A549 (cell line): ENCODE measurements around the gene DHX58. TPM values are rescaled to one million over a fixed set of nuclear protein-coding genes. Genes with fewer than 3 reads are reported as not detected.

ENCODE experiments used
- ATAC-seq, 2 experiments: fragments of 200-7000 bp in 1 of 2; fragments of >200 bp in 1 of 2; cut with Nextera tagmentation in 1 of 2; cut with Tn5 transposase in 1 of 2; 3 replicates each; pipeline versions ENCODE4 v1.8.0 to v1.9.1; 2018 to 2020; ENCODE audit warnings: mild to moderate bottlenecking in 1 of 2, moderate library complexity in 1 of 2
- CTCF ChIA-PET: fragments of 300-600 bp; sonication (Branson Sonifier 250); formaldehyde crosslinking; extraction: SDS; loops from one replicate; lab custom pipeline; 2021; ENCODE audit warnings: antibody characterized with exemption, inconsistent platforms; lab: Yijun Ruan, JAX
- POLR2A ChIA-PET: fragments of 350-600 bp; formaldehyde crosslinking; extraction: SDS; loops from one replicate; lab custom pipeline; 2021; ENCODE audit warnings: antibody characterized with exemption, inconsistent platforms; lab: Yijun Ruan, JAX
- DNase-seq, 2 experiments: peaks; one replicate each; pipeline versions ENCODE4 v3.0.0 to v3.0.0-alpha.2; 2011 to 2016; ENCODE audit warnings: low read depth in 1 of 2, low spot score in 1 of 2
- FAIRE-seq: peaks from 2 replicates; lab custom pipeline; 2011; peaks lifted over from hg19 to GRCh38; lab: Jason Lieb, UNC
- H3K27ac ChIP-seq, 2 experiments: fragments of >200 bp; sonication (Bioruptor Twin); formaldehyde crosslinking; 3 replicates each; pipeline ENCODE4 v1.5.1; 2016 to 2017
- H3K4me1 ChIP-seq: fragments of >200 bp; sonication (Bioruptor Twin); formaldehyde crosslinking; 3 replicates; pipeline ENCODE4 v1.6.1; 2016
- H3K4me2 ChIP-seq: fragments of >200 bp; sonication (Bioruptor Twin); formaldehyde crosslinking; 3 replicates; pipeline ENCODE4 v1.6.1; 2016
- H3K4me3 ChIP-seq: fragments of >200 bp; sonication (Bioruptor Twin); formaldehyde crosslinking; 3 replicates; pipeline ENCODE4 v1.5.1; 2016
- H3K9me3 ChIP-seq: fragments of >200 bp; sonication (Bioruptor Twin); formaldehyde crosslinking; 3 replicates; pipeline ENCODE4 v1.6.1; 2016
- CHD2 ChIP-seq: fragments of 150-350 bp; IDR thresholded peaks from 2 replicates; pipeline ENCODE4 v1.6.1; 2014; ENCODE audit warnings: low read length; ENCODE audit not compliant: partially characterized antibody
- CHD4 ChIP-seq: fragments of 200-600 bp; sonication (generic); IDR thresholded peaks from 2 replicates; pipeline ENCODE4 v1.6.1; 2016; ENCODE audit warnings: antibody characterized with exemption, mild to moderate bottlenecking, borderline replicate concordance
- FOSB ChIP-seq: fragments of 250-450 bp; sonication (Bioruptor Pico); IDR thresholded peaks from 2 replicates; pipeline ENCODE4 v1.5.0; 2020; ENCODE audit warnings: mild to moderate bottlenecking, moderate library complexity
- FOXS1 ChIP-seq: fragments of 250-450 bp; sonication (Bioruptor Pico); IDR thresholded peaks from 2 replicates; pipeline ENCODE4 v1.5.0; 2020; ENCODE audit warnings: mild to moderate bottlenecking, moderate library complexity
- HOXA7 ChIP-seq: fragments of 250-450 bp; sonication (Bioruptor Pico); IDR thresholded peaks from 2 replicates; pipeline ENCODE4 v1.5.0; 2020; ENCODE audit warnings: mild to moderate bottlenecking, moderate library complexity
- HOXB13 ChIP-seq: fragments of 250-450 bp; sonication (Bioruptor Pico); IDR thresholded peaks from 2 replicates; pipeline ENCODE4 v1.5.0; 2020; ENCODE audit warnings: low read depth, mild to moderate bottlenecking, moderate library complexity
- KDM1A ChIP-seq: fragments of 200-600 bp; sonication (generic); IDR thresholded peaks from 2 replicates; pipeline ENCODE4 v1.6.1; 2016; ENCODE audit warnings: low read depth, mild to moderate bottlenecking
- MAFK ChIP-seq: fragments of 450-650 bp; IDR thresholded peaks from 2 replicates; pipeline ENCODE4 v1.6.1; 2014; ENCODE audit not compliant: partially characterized antibody
- NFE2L2 ChIP-seq: fragments of 150-350 bp; conservative IDR thresholded peaks from 2 replicates; pipeline ENCODE4 v1.6.1; 2014; ENCODE audit warnings: low read length
- NPAS2 ChIP-seq: fragments of 250-450 bp; sonication (Bioruptor Pico); IDR thresholded peaks from 2 replicates; pipeline ENCODE4 v1.8.0; 2022; ENCODE audit warnings: mild to moderate bottlenecking, moderate library complexity, borderline replicate concordance
- NR3C1 ChIP-seq: fragments of >200 bp; sonication (Bioruptor Twin); formaldehyde crosslinking; IDR thresholded peaks from 3 replicates; pipeline ENCODE4 v1.6.1; 2017
- POLR2A ChIP-seq: IDR thresholded peaks from 2 replicates; pipeline ENCODE4 v1.6.1; 2012; ENCODE audit warnings: mild to moderate bottlenecking, low read length
- RARB ChIP-seq: fragments of 250-450 bp; sonication (Bioruptor Pico); IDR thresholded peaks from 2 replicates; pipeline ENCODE4 v1.8.0; 2021; ENCODE audit warnings: mild to moderate bottlenecking, moderate library complexity
- SMC3 ChIP-seq: fragments of >200 bp; sonication (Bioruptor Twin); formaldehyde crosslinking; IDR thresholded peaks from 3 replicates; pipeline ENCODE4 v1.6.1; 2018; ENCODE audit warnings: inconsistent platforms
- SREBF2 ChIP-seq: fragments of 450-650 bp; IDR thresholded peaks from 2 replicates; pipeline ENCODE4 v1.6.1; 2014; ENCODE audit warnings: mild to moderate bottlenecking, moderate library complexity
- ZFP36 ChIP-seq: fragments of 450-650 bp; IDR thresholded peaks from 2 replicates; pipeline ENCODE4 v1.6.1; 2014; ENCODE audit warnings: borderline replicate concordance; ENCODE audit not compliant: partially characterized antibody
- ZSCAN20 ChIP-seq: fragments of 250-450 bp; sonication (Bioruptor Pico); IDR thresholded peaks from 2 replicates; pipeline ENCODE4 v1.8.0; 2022; ENCODE audit warnings: mild to moderate bottlenecking, moderate library complexity
- WGBS: methylation state at CpG from one replicate; pipeline ENCODE4 v1.1.6; 2017; ENCODE audit errors: missing lambda C conversion rate; 5-methylcytosine and 5-hydroxymethylcytosine counted together
- polyA minus RNA-seq: library from RNA; depleted of rRNA, polyadenylated mRNA; stranded (reverse); fragments of >200 nt; gene quantifications from 2 replicates; pipeline ENCODE4 v1.2.3, GENCODE V29; 2011; rRNA and poly(A)+ RNA removed
- polyA plus RNA-seq, 4 experiments: library from polyadenylated mRNA; depleted of rRNA in 3 of 4; stranded (reverse); fragments of >200 nt; fragmentation: RNase III in 1 of 4; extraction: RNeasy Plus Mini Kit Qiagen cat#74134 plus additional on column Dnase treatment in 1 of 4; gene quantifications; 2 replicates in 3 of 4; 3 replicates in 1 of 4; pipeline ENCODE4 v1.2.3, GENCODE V29; 2011 to 2017
- TF ChIP-seq, protein P1 (sequence below): fragments of 450-650 bp; IDR thresholded peaks from 2 replicates; pipeline ENCODE4 v1.6.1; 2014; ENCODE audit warnings: antibody characterized with exemption
- TF ChIP-seq, protein P2 (sequence below): fragments of >200 bp; sonication (Bioruptor Twin); formaldehyde crosslinking; IDR thresholded peaks from 3 replicates; pipeline ENCODE4 v1.5.1; 2016
- TF ChIP-seq, protein P3 (sequence below): fragments of >200 bp; sonication (Bioruptor Twin); formaldehyde crosslinking; IDR thresholded peaks from 2 replicates; pipeline ENCODE4 v1.6.1; 2016
- TF ChIP-seq, protein P4 (sequence below): fragments of 200-600 bp; sonication (generic); IDR thresholded peaks from 2 replicates; pipeline ENCODE4 v1.6.1; 2016; ENCODE audit warnings: antibody characterized with exemption, mild to moderate bottlenecking, moderate library complexity

DHX58 gene
- polyA plus RNA-seq (2011; rRNA removed) (0.59 and 0.70 TPM in 2 replicates), polyA plus RNA-seq (2017; fragmentation: RNase III; extraction: RNeasy Plus Mini Kit Qiagen cat#74134 plus additional on column Dnase treatment) (0.26 to 0.37 TPM (median 0.37 TPM) in 3 replicates), polyA minus RNA-seq (1.0 and 1.5 TPM in 2 replicates)
- polyA plus RNA-seq (2012; cell fraction: cytosol; rRNA removed): 0.36 and 0.43 TPM in 2 replicates
- polyA plus RNA-seq (2012; cell fraction: nucleus; rRNA removed): 1.4 and 1.5 TPM in 2 replicates

DNA sequence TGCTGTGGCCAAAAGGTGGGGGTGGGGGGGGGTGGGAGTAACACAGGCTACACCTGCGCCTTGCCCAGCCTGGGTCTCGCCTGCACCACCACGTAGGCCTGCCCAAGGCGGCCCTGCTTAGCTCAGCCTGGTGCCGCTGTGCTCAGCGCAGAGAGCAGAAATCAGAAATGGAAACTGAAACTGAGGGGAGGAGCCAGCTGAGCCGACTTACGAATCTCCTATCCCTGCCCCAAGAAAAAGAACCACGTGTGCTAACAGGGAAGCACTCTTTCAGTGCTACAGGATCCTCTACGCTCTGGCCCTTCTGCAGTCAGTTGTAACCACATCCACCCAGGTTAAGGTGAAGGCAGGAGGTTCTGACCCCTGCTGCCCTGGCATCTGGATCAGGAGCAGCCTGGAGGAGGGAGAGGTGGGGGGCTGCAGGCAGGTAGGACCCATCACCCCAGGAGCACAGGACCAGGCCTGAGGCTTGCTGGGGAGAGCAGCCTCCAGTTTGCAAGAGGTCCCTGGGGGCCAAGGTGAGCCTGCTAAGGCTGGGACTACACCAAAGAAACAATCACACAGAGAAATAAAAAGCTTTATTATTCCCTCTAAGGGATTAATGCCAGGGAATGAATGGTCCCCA is at the start of gene DHX58:
Gene DHX58, minus strand, starts transcription at position 163 of the 625 bp plus-strand sequence. CDS start 822 bp downstream, outside the sequence.
- ATAC-seq (peak in 1 of 2 experiments; percentile 47; a peak in 3 of 6 replicates), DNase-seq (peak; percentile 44 to 54), FAIRE-seq (no peak)
- POLR2A ChIA-PET: no interaction called here
- H3K4me1 ChIP-seq: peaks cover 11% of the 10 kb centered on the region; the same call in 1 of the 3 replicates
- H3K4me2 ChIP-seq: peak within 1 kb of the TSS; percentile 8; the same call in 1 of the 3 replicates
- H3K4me3 ChIP-seq: no peak within 1 kb of the TSS
- WGBS: 64% methylated on average over 9 of the region's 10 CpGs
- CTCF ChIA-PET: interaction anchor here (1.1 to 39.5 kb wide), 7 partner anchors 10 to 149 kb away, joined by 3 to 658 read pairs (median 231); partner anchors contain the start of genes C17orf113, CNP, DNAJC7 and NKIRAS2
- peak within 1 kb of the TSS in 1 of 2 experiments; percentile 52; a peak in 2 of 6 replicates for H3K27ac ChIP-seq
- no peak for TF ChIP-seq ZSCAN20 (CRISPR knock-in tag)
- TF ChIP-seq, protein P1, sequence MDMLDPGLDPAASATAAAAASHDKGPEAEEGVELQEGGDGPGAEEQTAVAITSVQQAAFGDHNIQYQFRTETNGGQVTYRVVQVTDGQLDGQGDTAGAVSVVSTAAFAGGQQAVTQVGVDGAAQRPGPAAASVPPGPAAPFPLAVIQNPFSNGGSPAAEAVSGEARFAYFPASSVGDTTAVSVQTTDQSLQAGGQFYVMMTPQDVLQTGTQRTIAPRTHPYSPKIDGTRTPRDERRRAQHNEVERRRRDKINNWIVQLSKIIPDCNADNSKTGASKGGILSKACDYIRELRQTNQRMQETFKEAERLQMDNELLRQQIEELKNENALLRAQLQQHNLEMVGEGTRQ: peak; percentile 36; the same call in 1 of the 2 replicates
- no peaks in the 10 kb centered on the region for H3K9me3 ChIP-seq

DNA sequence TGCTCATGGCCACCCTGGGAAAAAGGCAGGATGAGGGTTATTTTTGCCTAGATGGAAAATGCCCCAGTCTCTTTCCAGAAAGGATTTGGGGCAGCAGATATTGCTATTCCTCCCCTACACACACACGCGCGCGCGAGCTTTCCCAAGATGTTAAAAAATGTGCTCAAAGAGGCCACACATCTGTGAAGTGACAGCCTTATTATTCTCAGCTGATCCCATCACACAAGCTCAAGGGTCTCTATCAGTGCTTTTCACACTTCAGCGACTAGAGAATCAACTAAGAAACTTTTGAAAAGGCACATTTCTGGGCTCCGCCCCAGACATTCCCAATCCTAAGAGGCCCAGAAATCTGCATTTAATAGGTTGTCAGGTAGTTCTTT is 48.0 kb upstream of the DHX58 start:
- H3K4me1 ChIP-seq: peaks cover 2% of the 10 kb centered on the region; the same call in 1 of the 3 replicates
- DNase-seq (no peak), FAIRE-seq (no peak), ATAC-seq (no peak)
- POLR2A ChIA-PET: no interaction called here
- H3K4me3 ChIP-seq: no peak overlapping the region
- H3K9me3 ChIP-seq: no peaks in the 10 kb centered on the region
- CTCF ChIA-PET: interaction anchor here (0.5 to 2.3 kb wide), 5 partner anchors 8 to 62 kb away, joined by 3 to 6 read pairs (median 4); partner anchors contain the start of gene HCRT
- H3K4me2 ChIP-seq: no peak overlapping the region
- TF ChIP-seq FOXS1 (CRISPR knock-in tag) (no peak), RARB (CRISPR knock-in tag) (no peak), HOXA7 (CRISPR knock-in tag) (no peak), CHD4 (no peak), NR3C1 (no peak), ZFP36 (no peak), CHD2 (no peak), FOSB (CRISPR knock-in tag) (no peak), NFE2L2 (no peak), SREBF2 (no peak)
- TF ChIP-seq, protein P2, sequence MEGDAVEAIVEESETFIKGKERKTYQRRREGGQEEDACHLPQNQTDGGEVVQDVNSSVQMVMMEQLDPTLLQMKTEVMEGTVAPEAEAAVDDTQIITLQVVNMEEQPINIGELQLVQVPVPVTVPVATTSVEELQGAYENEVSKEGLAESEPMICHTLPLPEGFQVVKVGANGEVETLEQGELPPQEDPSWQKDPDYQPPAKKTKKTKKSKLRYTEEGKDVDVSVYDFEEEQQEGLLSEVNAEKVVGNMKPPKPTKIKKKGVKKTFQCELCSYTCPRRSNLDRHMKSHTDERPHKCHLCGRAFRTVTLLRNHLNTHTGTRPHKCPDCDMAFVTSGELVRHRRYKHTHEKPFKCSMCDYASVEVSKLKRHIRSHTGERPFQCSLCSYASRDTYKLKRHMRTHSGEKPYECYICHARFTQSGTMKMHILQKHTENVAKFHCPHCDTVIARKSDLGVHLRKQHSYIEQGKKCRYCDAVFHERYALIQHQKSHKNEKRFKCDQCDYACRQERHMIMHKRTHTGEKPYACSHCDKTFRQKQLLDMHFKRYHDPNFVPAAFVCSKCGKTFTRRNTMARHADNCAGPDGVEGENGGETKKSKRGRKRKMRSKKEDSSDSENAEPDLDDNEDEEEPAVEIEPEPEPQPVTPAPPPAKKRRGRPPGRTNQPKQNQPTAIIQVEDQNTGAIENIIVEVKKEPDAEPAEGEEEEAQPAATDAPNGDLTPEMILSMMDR: no peak
- TF ChIP-seq, protein P3, sequence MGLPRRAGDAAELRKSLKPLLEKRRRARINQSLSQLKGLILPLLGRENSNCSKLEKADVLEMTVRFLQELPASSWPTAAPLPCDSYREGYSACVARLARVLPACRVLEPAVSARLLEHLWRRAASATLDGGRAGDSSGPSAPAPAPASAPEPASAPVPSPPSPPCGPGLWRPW: no peak
- no peak overlapping the region for H3K27ac ChIP-seq
- 96% methylated on average over 7 of the region's 7 CpGs for WGBS

DNA sequence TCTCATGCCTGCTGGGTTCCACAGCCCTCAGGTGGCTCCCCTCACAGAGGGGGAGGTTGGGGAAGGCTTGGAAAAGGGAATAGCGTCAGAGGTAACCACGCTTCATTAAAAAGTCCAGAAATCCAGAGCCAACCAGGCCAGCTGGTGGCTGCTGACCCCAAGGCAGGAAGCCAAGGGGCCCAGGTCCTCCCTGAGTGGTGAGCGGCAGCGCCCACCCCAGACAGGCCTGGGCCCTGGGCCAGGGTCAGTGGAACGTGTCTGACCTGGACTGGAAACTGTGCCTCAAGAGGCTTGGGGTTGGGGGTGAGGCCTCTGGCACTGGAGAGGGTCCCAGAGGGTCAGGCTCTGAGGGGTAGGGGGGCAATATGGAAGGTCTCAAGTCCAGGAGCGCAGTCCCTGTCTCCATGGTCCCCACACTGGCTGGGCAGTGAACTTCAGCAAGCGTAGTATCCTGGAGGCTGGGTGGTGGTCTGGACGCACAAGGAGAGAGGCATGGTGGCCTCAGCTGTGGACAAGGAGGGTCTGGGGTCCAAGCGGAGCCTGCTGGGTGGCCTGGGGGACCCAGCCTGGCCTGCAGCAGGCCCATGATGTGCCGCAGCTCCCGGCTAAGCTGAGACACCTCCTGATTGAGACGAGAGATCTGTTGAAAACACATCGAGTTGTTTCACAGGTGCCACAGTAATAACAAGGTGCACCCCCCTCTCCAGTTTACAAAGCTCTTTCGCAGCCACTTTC is 47.4 kb upstream of the DHX58 start:
- ATAC-seq: no peak
- POLR2A ChIA-PET: no interaction called here
- CTCF ChIA-PET: interaction anchor here (0.6 to 2.3 kb wide), 7 partner anchors 8 to 62 kb away, joined by 3 to 6 read pairs (median 3); partner anchors contain the start of genes GHDC and HCRT

More for the DNA sequence above, 47.4 kb upstream of the DHX58 start:
- TF ChIP-seq NPAS2 (CRISPR knock-in tag): no peak
- TF ChIP-seq, protein P4, sequence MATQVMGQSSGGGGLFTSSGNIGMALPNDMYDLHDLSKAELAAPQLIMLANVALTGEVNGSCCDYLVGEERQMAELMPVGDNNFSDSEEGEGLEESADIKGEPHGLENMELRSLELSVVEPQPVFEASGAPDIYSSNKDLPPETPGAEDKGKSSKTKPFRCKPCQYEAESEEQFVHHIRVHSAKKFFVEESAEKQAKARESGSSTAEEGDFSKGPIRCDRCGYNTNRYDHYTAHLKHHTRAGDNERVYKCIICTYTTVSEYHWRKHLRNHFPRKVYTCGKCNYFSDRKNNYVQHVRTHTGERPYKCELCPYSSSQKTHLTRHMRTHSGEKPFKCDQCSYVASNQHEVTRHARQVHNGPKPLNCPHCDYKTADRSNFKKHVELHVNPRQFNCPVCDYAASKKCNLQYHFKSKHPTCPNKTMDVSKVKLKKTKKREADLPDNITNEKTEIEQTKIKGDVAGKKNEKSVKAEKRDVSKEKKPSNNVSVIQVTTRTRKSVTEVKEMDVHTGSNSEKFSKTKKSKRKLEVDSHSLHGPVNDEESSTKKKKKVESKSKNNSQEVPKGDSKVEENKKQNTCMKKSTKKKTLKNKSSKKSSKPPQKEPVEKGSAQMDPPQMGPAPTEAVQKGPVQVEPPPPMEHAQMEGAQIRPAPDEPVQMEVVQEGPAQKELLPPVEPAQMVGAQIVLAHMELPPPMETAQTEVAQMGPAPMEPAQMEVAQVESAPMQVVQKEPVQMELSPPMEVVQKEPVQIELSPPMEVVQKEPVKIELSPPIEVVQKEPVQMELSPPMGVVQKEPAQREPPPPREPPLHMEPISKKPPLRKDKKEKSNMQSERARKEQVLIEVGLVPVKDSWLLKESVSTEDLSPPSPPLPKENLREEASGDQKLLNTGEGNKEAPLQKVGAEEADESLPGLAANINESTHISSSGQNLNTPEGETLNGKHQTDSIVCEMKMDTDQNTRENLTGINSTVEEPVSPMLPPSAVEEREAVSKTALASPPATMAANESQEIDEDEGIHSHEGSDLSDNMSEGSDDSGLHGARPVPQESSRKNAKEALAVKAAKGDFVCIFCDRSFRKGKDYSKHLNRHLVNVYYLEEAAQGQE: no peak
- TF ChIP-seq POLR2A: no peak
- no peak for TF ChIP-seq KDM1A
- TF ChIP-seq HOXB13: no peak
- TF ChIP-seq MAFK: no peak
- no peak for TF ChIP-seq SMC3
- TF ChIP-seq CHD2: no peak
- H3K4me3 ChIP-seq: no peak overlapping the region
- no peaks in the 10 kb centered on the region for H3K9me3 ChIP-seq
- H3K4me1 ChIP-seq: peaks cover 5% of the 10 kb centered on the region; the same call in 1 of the 3 replicates
- no peak for DNase-seq
- no peak overlapping the region for H3K4me2 ChIP-seq
- WGBS: 70% methylated on average over 14 of the region's 14 CpGs
- no peak for FAIRE-seq
- no peak overlapping the region for H3K27ac ChIP-seq
